Activated naive CD4-positive, alpha-beta T cell treated with anti-CD3 and anti-CD28 coated beads for 36 hours (primary cell): ENCODE measurements around the gene RFXAP. TPM values are rescaled to one million over a fixed set of nuclear protein-coding genes. Genes with fewer than 3 reads are reported as not detected.

Experiments
- CTCF ChIA-PET: fragments of 350-600 bp; sonication (Branson Sonifier 250); formaldehyde crosslinking; loops from one replicate; lab custom pipeline; 2021; ENCODE audit warnings: antibody characterized with exemption; lab: Charles Lee
- DNase-seq: peaks from one replicate; pipeline ENCODE4 v3.0.0-alpha.2; 2020
- H3K27ac Mint-ChIP-seq: one replicate; pipeline ENCODE4 v1.8.0; 2021; ENCODE audit warnings: mild to moderate bottlenecking, mixed read lengths
- H3K27me3 Mint-ChIP-seq: one replicate; pipeline ENCODE4 v1.8.0; 2021; ENCODE audit warnings: low read depth, mixed read lengths
- H3K36me3 Mint-ChIP-seq: one replicate; pipeline ENCODE4 v1.8.0; 2021; ENCODE audit warnings: low read depth, mixed read lengths
- H3K4me1 Mint-ChIP-seq: one replicate; pipeline ENCODE4 v1.8.0; 2021; ENCODE audit warnings: low read depth, mixed read lengths
- H3K4me3 Mint-ChIP-seq: one replicate; pipeline ENCODE4 v1.8.0; 2021; ENCODE audit warnings: mild to moderate bottlenecking, moderate library complexity, mixed read lengths
- H3K9me3 Mint-ChIP-seq: one replicate; pipeline ENCODE4 v1.8.0; 2021; ENCODE audit warnings: mixed read lengths
- intact Hi-C: fragments of 100-400 bp; cut with micrococcal nuclease; formaldehyde crosslinking; loops from one replicate; pipeline ENCODE4 v1.15.1; 2023
- total RNA-seq, 2 experiments: library from RNA; stranded (reverse); gene quantifications; one replicate each; pipeline ENCODE4 v1.2.3, GENCODE V29; 2021

Gene RFXAP
- total RNA-seq, 2 experiments from 2014 or later = 9.2 to 12.2 TPM

DNA sequence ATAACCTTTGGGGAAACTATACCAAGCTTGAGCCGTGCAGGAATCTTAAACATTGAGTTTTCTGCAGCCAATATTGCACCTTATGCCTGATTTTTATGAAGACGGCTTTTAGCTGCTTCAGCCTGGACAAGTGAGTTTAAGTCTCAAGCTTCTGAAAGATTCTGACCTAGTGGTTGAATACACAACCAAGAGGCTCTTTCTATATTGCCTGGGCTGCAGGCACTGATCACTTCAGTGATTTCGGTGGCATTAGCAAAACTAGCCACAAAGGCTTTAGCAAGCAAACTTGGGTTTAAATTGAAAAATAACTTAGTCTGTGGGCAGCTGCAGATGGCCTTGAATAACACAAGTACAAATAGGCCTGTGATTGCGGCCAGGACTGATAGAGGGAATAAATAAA is 29.3 kb upstream of the RFXAP start:
- H3K4me3 Mint-ChIP-seq = no peak overlapping the region

GRCh38 chr13:36794706-36795105 is 24.3 kb upstream of the RFXAP start:
- H3K4me3 Mint-ChIP-seq = no peak overlapping the region
- DNase-seq = no peak
- H3K9me3 Mint-ChIP-seq = no peaks in the 10 kb centered on the region
- no peaks in the 10 kb centered on the region for H3K4me1 Mint-ChIP-seq
- H3K27ac Mint-ChIP-seq = no peak overlapping the region
- H3K36me3 Mint-ChIP-seq = no peaks in the 10 kb centered on the region
- CTCF ChIA-PET = no interaction called here
- intact Hi-C loops = no loop called here
- H3K27me3 Mint-ChIP-seq = peaks cover 7% of the 10 kb centered on the region

More for the DNA sequence above, 29.3 kb upstream of the RFXAP start:
- no peaks in the 10 kb centered on the region for H3K36me3 Mint-ChIP-seq
- H3K27ac Mint-ChIP-seq = no peak overlapping the region
- H3K27me3 Mint-ChIP-seq = peaks cover 6% of the 10 kb centered on the region
- no peaks in the 10 kb centered on the region for H3K4me1 Mint-ChIP-seq
- CTCF ChIA-PET = no interaction called here
- intact Hi-C loops = no loop called here
- no peak for DNase-seq
- H3K9me3 Mint-ChIP-seq = no peaks in the 10 kb centered on the region

DNA sequence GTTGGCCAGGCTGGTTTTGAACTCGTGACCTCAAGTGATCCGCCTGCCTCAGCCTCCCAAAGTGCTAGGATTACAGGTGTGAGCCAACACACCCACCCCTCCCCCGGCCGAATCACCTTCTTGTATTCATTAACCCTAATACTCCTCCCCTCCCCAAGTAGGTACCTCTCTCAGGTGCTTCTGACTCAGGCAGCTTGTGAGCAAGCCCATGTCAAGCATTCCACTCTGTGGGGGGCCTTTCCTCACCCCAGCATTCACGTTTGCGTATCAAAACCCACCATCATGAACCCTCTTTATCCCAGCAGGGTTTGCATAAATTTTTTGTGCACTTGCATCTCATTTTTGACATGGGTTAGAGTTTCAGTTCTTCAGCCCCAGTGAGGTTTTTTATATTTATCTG is 23.6 kb upstream of the RFXAP start:
- CTCF ChIA-PET = no interaction called here
- Mint-ChIP-seq H3K9me3 (no peaks in the 10 kb centered on the region), H3K27me3 (peaks cover 10% of the 10 kb centered on the region), H3K4me1 (no peaks in the 10 kb centered on the region), H3K36me3 (no peaks in the 10 kb centered on the region), H3K27ac (no peak overlapping the region), H3K4me3 (no peak overlapping the region)
- intact Hi-C loops = no loop called here
- DNase-seq = no peak

DNA sequence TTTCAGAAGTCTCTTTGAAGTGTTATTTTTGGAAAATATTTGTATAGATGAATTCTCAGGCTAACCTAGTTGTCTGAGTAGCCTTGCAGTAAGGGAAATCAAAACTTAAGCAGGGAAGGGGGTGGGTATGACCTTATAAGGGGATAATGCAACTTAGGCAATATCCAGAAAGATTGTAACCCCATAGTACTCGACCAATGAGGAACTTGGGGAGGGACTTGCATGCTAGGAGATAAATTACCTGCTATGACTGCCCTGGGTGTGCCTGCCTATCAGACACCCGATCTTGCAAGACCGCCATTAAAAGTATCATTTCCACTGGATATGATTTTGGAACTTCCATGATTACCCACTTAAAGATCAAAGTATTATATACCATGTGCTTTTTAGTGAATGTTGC is 23.0 kb upstream of the RFXAP start:
- H3K4me3 Mint-ChIP-seq = no peak overlapping the region
- no peaks in the 10 kb centered on the region for H3K36me3 Mint-ChIP-seq
- peaks cover 11% of the 10 kb centered on the region for H3K27me3 Mint-ChIP-seq
- CTCF ChIA-PET = no interaction called here
- no peaks in the 10 kb centered on the region for H3K9me3 Mint-ChIP-seq
- no peaks in the 10 kb centered on the region for H3K4me1 Mint-ChIP-seq
- intact Hi-C loops = no loop called here
- no peak for DNase-seq
- no peak overlapping the region for H3K27ac Mint-ChIP-seq

GRCh38 chr13:36801035-36801434 is 18.0 kb upstream of the RFXAP start:
- no peak overlapping the region for H3K4me3 Mint-ChIP-seq
- no peaks in the 10 kb centered on the region for H3K9me3 Mint-ChIP-seq
- intact Hi-C loops = no loop called here
- CTCF ChIA-PET = no interaction called here
- no peak overlapping the region for H3K27ac Mint-ChIP-seq
- peak; percentile 5 for DNase-seq
- no peaks in the 10 kb centered on the region for H3K4me1 Mint-ChIP-seq
- no peaks in the 10 kb centered on the region for H3K36me3 Mint-ChIP-seq
- H3K27me3 Mint-ChIP-seq = peaks cover 18% of the 10 kb centered on the region

DNA sequence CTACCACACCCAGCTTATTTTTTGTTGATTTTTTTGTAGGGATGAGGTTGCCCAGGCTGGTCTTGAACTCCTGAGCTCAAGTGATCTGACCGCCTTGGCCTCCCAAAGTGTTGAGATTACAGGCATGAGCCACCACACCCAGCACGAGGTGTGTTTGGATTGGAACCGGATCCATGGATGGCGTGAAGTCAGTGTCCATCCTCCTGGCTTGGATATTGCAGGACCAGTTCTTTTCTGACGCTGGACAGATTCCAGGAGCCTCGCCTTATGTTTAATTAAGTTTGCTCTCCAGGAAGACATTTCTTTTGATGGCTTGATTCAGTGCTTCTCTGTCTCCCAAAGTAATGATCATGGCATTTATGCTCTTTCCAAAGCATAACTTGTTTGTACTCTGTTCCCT is 14.4 kb upstream of the RFXAP start:
- Mint-ChIP-seq H3K9me3 (no peaks in the 10 kb centered on the region), H3K27ac (no peak overlapping the region), H3K4me1 (no peaks in the 10 kb centered on the region), H3K36me3 (no peaks in the 10 kb centered on the region), H3K27me3 (peaks cover 26% of the 10 kb centered on the region), H3K4me3 (no peak overlapping the region)
- intact Hi-C loops = no loop called here
- no peak for DNase-seq
- CTCF ChIA-PET = interaction anchor here (0.6 kb wide), 1 partner anchor 21 kb away, joined by 3 read pairs; no protein-coding TSS in a partner anchor

DNA sequence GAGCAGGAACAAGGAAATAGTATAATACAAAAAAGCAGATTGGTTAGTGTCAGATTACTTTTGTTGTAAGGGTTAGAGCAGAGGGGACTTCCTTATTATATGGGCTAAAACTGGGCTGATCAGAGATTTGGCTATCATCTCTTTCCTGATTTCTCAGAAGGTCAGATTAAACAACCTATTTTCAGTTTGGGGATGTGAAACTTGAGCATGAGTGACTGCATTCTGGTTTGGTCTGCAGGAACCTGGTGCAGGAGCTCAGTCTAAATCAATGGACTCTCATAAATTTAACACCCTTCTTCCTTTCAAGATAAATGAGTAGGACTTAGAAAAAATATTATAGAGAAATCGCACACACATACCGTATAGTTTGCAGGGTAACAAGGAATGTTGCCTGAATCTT is 12.9 kb upstream of the RFXAP start:
- peaks cover 22% of the 10 kb centered on the region for H3K27me3 Mint-ChIP-seq
- no peaks in the 10 kb centered on the region for H3K36me3 Mint-ChIP-seq
- CTCF ChIA-PET = no interaction called here
- no peaks in the 10 kb centered on the region for H3K4me1 Mint-ChIP-seq
- no peak overlapping the region for H3K4me3 Mint-ChIP-seq
- no peaks in the 10 kb centered on the region for H3K9me3 Mint-ChIP-seq
- no peak for DNase-seq
- no peak overlapping the region for H3K27ac Mint-ChIP-seq
- intact Hi-C loops = no loop called here

DNA sequence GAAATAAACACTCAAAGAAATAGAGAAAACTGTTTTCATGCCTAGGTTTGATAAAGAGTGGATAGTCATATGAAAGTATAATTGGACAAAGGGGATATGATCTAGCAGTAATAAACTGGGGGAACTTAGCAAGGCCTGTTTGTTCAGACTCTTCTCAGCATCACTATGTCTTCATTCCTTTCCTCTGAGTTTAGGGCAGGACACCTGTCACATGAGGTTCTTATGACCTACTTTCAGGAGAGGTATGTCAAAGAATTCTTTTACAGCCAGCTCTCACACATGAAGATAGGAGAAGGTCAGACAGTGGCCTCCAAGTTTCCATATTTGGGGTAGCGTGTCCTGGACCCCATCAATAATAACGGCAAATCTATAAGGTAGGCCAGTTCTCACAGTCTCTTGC is 11.4 kb upstream of the RFXAP start:
- intact Hi-C loops = no loop called here
- CTCF ChIA-PET = interaction anchor here (0.6 to 0.9 kb wide), 3 partner anchors 80 to 413 kb away, joined by 3 to 4 read pairs (median 3); no protein-coding TSS in a partner anchor
- Mint-ChIP-seq H3K27ac (no peak overlapping the region), H3K9me3 (no peaks in the 10 kb centered on the region), H3K27me3 (peaks cover 30% of the 10 kb centered on the region), H3K4me1 (no peaks in the 10 kb centered on the region), H3K36me3 (no peaks in the 10 kb centered on the region), H3K4me3 (no peak overlapping the region)
- DNase-seq = no peak

DNA sequence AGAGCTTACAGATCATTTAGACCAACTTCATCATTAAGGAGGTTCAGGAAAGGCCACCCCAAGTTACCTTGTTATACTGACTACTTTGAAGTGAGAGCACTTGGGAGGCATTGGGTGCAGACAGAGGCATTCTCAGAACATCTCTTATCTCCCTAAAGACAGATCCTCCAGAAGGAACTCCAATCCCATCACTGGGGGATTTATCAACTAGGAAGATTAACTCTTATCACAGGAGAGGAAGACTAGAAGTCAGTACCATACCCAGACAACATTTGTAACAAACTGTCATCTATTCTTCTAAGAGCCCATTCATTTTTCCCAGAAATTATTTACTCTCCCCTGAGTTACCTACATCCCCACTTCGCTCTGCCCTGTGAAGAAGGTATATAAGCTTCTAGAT is 5.8 kb upstream of the RFXAP start:
- Mint-ChIP-seq H3K4me3 (no peak overlapping the region), H3K4me1 (peaks cover 3% of the 10 kb centered on the region), H3K27me3 (peaks cover 24% of the 10 kb centered on the region), H3K36me3 (no peaks in the 10 kb centered on the region), H3K9me3 (no peaks in the 10 kb centered on the region), H3K27ac (no peak overlapping the region)
- intact Hi-C loops = no loop called here
- no peak for DNase-seq
- CTCF ChIA-PET = no interaction called here

GRCh38 chr13:36814465-36814864 is 4.6 kb upstream of the RFXAP start:
- CTCF ChIA-PET = interaction anchor here (0.6 kb wide), 2 partner anchors 56 to 832 kb away, joined by 3 to 5 read pairs; no protein-coding TSS in a partner anchor
- intact Hi-C loops = no loop called here
- no peak for DNase-seq
- Mint-ChIP-seq H3K4me3 (no peak overlapping the region), H3K36me3 (no peaks in the 10 kb centered on the region), H3K27ac (no peak overlapping the region), H3K27me3 (peaks cover 24% of the 10 kb centered on the region), H3K9me3 (no peaks in the 10 kb centered on the region), H3K4me1 (peaks cover 10% of the 10 kb centered on the region)

- no peak overlapping the region for H3K27ac Mint-ChIP-seq
- no peak overlapping the region for H3K4me3 Mint-ChIP-seq
- peaks cover 24% of the 10 kb centered on the region for H3K27me3 Mint-ChIP-seq
- intact Hi-C loops = no loop called here
- no peaks in the 10 kb centered on the region for H3K9me3 Mint-ChIP-seq
- H3K36me3 Mint-ChIP-seq = no peaks in the 10 kb centered on the region
- peaks cover 13% of the 10 kb centered on the region for H3K4me1 Mint-ChIP-seq
- CTCF ChIA-PET = interaction anchor here (0.6 to 1.3 kb wide), 5 partner anchors 27 to 832 kb away, joined by 3 to 5 read pairs (median 3); no protein-coding TSS in a partner anchor
- peak; percentile 20 for DNase-seq
Measured at GRCh38 chr13:36815062-36815461, 4.0 kb upstream of the RFXAP start.

GRCh38 chr13:36817996-36818803 is 822 bp upstream of the RFXAP start:
- peak overlapping the region; percentile 93 for H3K4me3 Mint-ChIP-seq
- peaks cover 11% of the 10 kb centered on the region for H3K27me3 Mint-ChIP-seq
- CTCF ChIA-PET = no interaction called here
- H3K9me3 Mint-ChIP-seq = no peaks in the 10 kb centered on the region
- intact Hi-C loops = loop anchor here (2.0 kb wide), 3 partner anchors 241 to 521 kb away; partner anchors contain the start of genes CCDC169 and SUPT20H
- DNase-seq = no peak
- peaks cover 38% of the 10 kb centered on the region for H3K4me1 Mint-ChIP-seq
- no peaks in the 10 kb centered on the region for H3K36me3 Mint-ChIP-seq
- H3K27ac Mint-ChIP-seq = peak overlapping the region; percentile 70

- DNase-seq = peak; percentile 52
- no peaks in the 10 kb centered on the region for H3K36me3 Mint-ChIP-seq
- intact Hi-C loops = loop anchor here (1.0 to 2.0 kb wide), 7 partner anchors 15 to 1529 kb away; partner anchors contain the start of genes ALG5, CCDC169, SPART and SUPT20H
- H3K27ac Mint-ChIP-seq = peak overlapping the region; percentile 75
- peak overlapping the region; percentile 93 for H3K4me3 Mint-ChIP-seq
- H3K4me1 Mint-ChIP-seq = peaks cover 49% of the 10 kb centered on the region
- CTCF ChIA-PET = no interaction called here
- H3K9me3 Mint-ChIP-seq = no peaks in the 10 kb centered on the region
- peaks cover 4% of the 10 kb centered on the region for H3K27me3 Mint-ChIP-seq
Measured at GRCh38 chr13:36819739-36820090, 693 bp downstream of the RFXAP start.
